ENCODE results near the gene DARS1.
A peak's percentile ranks its signal among the peaks of the same experiment; 100 is the strongest.

Gene DARS1

DNA sequence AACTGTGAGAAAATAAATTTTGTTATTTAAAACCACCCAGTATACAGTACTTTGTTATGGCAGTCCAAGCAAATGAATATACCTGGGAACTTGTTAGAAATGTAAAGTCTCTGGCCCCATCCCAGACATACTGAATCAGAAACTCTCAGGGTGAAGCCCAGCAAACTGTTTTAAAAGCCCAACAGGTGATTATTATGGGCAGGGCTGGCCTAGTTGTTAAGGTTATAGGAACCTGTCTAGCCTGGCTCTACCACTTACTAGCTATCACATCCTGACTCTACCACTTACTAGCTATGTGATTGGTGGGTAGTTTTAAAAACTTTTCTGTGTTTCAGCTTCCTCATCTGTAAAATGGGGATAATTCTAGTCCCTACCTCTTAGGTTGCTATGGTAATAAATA, 8.0 kb upstream of the DARS1 start:
- H3K4me3 ChIP-seq (replicated peaks; ENCODE audit: low read depth, low read length) = no peak overlapping the region
- TF ChIP-seq, protein P1, sequence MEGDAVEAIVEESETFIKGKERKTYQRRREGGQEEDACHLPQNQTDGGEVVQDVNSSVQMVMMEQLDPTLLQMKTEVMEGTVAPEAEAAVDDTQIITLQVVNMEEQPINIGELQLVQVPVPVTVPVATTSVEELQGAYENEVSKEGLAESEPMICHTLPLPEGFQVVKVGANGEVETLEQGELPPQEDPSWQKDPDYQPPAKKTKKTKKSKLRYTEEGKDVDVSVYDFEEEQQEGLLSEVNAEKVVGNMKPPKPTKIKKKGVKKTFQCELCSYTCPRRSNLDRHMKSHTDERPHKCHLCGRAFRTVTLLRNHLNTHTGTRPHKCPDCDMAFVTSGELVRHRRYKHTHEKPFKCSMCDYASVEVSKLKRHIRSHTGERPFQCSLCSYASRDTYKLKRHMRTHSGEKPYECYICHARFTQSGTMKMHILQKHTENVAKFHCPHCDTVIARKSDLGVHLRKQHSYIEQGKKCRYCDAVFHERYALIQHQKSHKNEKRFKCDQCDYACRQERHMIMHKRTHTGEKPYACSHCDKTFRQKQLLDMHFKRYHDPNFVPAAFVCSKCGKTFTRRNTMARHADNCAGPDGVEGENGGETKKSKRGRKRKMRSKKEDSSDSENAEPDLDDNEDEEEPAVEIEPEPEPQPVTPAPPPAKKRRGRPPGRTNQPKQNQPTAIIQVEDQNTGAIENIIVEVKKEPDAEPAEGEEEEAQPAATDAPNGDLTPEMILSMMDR (IDR thresholded peaks at IDR 0.05; ENCODE audit: low read depth, low read length, missing control alignments) = no peak
- no peak for DNase-seq (ENCODE audit: extremely low read depth, low read depth)

DNA sequence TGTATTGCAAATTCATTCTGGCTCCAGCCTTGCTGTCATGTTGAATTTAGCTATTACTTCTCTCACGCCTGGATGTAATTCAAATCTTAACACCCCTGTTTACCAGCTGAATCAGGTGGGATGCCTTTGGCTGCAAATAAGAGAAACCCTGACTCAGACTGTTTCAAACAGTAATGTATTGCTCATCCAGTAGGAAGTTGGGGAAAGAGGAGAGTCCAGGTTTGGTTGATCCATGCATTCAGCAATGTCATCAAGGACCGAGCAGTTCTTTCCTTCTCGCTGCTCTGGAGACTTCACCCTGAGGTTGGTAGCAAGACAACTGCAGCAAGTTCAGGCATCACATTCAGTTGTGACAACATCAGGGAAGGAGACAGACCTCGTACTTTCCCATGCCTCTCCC, 6.4 kb upstream of the DARS1 start:
- no peak overlapping the region for H3K4me3 ChIP-seq (replicated peaks; ENCODE audit: low read depth, low read length)
- DNase-seq (ENCODE audit: extremely low read depth, low read depth) = no peak
- TF ChIP-seq, protein P1 (IDR thresholded peaks at IDR 0.05; ENCODE audit: low read depth, low read length, missing control alignments) = no peak

DNA sequence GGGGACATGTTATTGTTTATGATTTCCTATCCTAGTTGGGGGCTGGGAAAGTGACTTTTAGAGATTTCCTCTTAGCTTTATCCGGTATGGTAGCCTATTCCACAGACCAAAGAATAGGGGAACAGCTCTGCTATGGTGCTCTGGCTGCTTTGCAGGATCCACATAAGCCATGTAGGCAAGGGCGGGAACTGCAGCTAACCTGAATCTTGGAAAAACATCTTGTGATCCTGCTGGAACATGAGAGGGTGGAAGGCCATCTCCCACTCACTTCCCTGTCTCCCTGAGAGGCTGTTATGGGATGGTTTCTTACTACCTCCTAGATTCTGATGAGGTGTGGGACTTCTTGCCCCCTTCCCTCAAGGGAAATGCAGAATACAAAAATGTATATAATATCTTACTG, 2.0 kb upstream of the DARS1 start:
- DNase-seq (ENCODE audit: extremely low read depth, low read depth) = no peak
- TF ChIP-seq, protein P1 (IDR thresholded peaks at IDR 0.05; ENCODE audit: low read depth, low read length, missing control alignments) = no peak
- H3K4me3 ChIP-seq (replicated peaks; ENCODE audit: low read depth, low read length) = no peak overlapping the region

DNA sequence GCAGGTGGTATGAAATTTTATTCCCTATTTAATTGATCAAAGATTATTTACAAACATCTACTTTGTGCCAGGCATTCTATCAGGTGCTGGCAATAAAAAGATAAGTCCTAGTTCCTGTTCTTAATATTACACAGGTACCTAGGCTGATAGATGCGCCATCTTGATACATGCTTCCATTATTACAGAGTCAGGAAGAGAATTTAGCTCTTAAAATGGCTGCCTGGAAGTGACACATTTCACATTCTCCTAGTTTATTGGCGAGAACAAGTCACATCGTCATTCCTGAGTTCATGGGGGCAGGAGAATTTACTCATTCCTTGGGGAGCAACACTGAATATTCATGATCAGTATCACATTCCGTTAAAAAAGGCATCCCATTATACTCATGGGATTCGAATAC, 1.1 kb upstream of the DARS1 start:
- DNase-seq (ENCODE audit: extremely low read depth, low read depth) = no peak
- TF ChIP-seq, protein P1 (IDR thresholded peaks at IDR 0.05; ENCODE audit: low read depth, low read length, missing control alignments) = no peak
- no peak overlapping the region for H3K4me3 ChIP-seq (replicated peaks; ENCODE audit: low read depth, low read length)

DNA sequence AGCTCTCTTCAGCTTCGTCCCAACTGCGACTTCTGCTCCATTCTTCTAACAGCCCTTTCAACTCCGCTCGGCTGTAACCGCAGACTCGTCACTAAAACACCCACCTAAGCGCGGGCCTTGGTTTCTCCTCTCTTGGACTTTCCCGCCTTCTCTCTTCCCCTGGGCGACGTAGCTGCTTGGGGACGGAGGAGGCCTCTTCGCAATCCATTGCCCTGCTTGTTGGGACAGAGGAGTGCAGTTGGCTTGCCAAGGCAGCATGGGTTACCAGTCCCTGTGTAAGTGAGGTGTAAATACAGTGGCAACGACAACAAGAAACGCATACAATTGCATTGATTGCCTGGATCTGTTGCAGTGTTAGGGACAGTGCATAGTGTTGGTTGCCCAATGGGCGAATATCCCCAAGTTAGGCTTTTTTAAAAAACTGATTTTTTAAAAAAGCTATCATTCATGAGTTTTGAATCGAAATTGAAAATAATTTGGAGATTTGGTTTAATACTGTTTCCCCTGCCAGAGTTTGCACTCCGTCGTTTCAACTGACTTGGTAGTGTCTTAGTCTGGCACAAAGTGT, 484 bp upstream of the DARS1 start:
- no peak for DNase-seq (ENCODE audit: extremely low read depth, low read depth)
- TF ChIP-seq, protein P1 (IDR thresholded peaks at IDR 0.05; ENCODE audit: low read depth, low read length, missing control alignments) = no peak
- H3K4me3 ChIP-seq (replicated peaks; ENCODE audit: low read depth, low read length) = peak overlapping the region; percentile 84

DNA sequence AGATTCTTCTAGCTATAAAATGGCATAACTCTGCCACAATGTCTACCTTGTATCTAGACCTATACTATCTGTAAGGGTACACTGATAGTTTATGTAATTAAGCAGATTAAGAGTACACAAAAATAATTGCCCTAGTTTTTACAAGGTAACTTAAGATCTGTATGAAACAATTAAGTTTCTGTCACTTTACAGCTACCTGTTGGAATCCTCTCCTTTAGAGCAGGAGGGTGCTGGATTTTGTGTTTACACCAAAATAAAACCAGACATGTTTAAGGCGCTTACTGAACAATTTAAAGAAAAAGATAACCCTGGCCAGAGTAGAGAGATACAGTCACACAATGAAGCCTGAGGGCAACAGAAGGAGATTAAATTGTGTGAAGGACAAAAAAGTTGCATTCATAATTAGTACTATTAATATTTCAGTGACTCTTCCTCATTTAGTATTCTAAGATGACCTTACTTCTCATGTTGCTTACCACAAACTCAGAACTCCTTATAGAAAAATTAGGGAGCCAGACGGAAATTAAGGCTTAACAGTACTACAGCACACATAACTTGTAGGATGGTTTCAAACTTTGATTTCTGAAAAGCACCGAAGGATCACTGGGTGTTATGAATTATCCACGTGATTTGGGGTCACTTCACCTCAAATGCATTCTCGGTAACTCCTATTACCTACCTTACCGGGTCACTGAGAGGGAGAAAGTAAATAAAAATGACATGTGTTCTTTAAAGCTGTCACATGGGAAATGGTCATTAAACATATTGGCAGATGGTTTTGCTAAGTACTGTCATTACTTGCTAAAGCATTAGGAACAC, 1.0 kb downstream of the DARS1 start:
- no peak for DNase-seq (ENCODE audit: extremely low read depth, low read depth)
- peak overlapping the region; percentile 84 for H3K4me3 ChIP-seq (replicated peaks; ENCODE audit: low read depth, low read length)
- TF ChIP-seq, protein P1 (IDR thresholded peaks at IDR 0.05; ENCODE audit: low read depth, low read length, missing control alignments) = no peak

All from HFF-Myc (cell line).